HepG2 (cell line): Measurements from ENCODE around the gene KAT2A. TPM values are rescaled to one million over a fixed set of nuclear protein-coding genes. Genes with fewer than 3 reads are reported as not detected.
"Not testable (repeated sequence)": the region's sequence is repeated elsewhere in the genome, so short reads cannot be mapped to it uniquely, and the experiment has no call there.

Experiments
- ATAC-seq: fragments of 200-7000 bp; cut with Tn5 transposase; 3 replicates; pipeline ENCODE4 v1.9.1; 2020; ENCODE audit warnings: mild to moderate bottlenecking, moderate library complexity
- BruUV-seq: library from RNA; stranded (reverse); fragments of 400-500 nt; replicated peaks from 2 replicates; lab custom pipeline; 2021; lab: Mats Ljungman, UMichigan
- CTCF ChIA-PET: fragments of 300-600 bp; formaldehyde crosslinking; extraction: SDS; loops from one replicate; lab custom pipeline; 2021; ENCODE audit warnings: low total read pairs, inconsistent platforms, low intra/inter-chr PET ratio; lab: Yijun Ruan, JAX
- POLR2A ChIA-PET: fragments of 350-600 bp; sonication (Branson Sonifier 250); formaldehyde crosslinking; loops from one replicate; lab custom pipeline; 2020; ENCODE audit warnings: antibody characterized with exemption, inconsistent platforms; lab: Yijun Ruan, JAX
- DNase-seq: peaks from one replicate; pipeline ENCODE4 v3.0.0-alpha.2; 2015; ENCODE audit warnings: low spot score
- FAIRE-seq: peaks from 3 replicates; lab custom pipeline; 2011; peaks lifted over from hg19 to GRCh38; lab: Jason Lieb, UNC
- H2AFZ ChIP-seq: one replicate; pipeline ENCODE4 v1.6.1; 2011; ENCODE audit warnings: low read length, inconsistent platforms
- H3K27ac ChIP-seq: fragments of 300-600 bp; 3 replicates; pipeline ENCODE4 v1.8.0; 2011; ENCODE audit warnings: mixed run types, mild to moderate bottlenecking, mixed read lengths, low read length, inconsistent platforms; ENCODE audit not compliant: insufficient read depth; ENCODE audit errors: extremely low read length
- H3K27me3 ChIP-seq, 2 experiments: fragments of 200-600 bp in 1 of 2; 2 replicates in 1 of 2; 3 replicates in 1 of 2; pipeline versions ENCODE4 v1.6.0 to v1.8.0; 2011; ENCODE audit warnings: low read length in 2 of 2, mild to moderate bottlenecking in 2 of 2, moderate library complexity in 2 of 2, inconsistent platforms in 1 of 2; ENCODE audit not compliant: insufficient read depth in 2 of 2, control insufficient read depth in 1 of 2
- H3K36me3 ChIP-seq, 2 experiments: fragments of 200-600 bp in 1 of 2; replicated peaks in 1 of 2; 2 replicates in 1 of 2; 3 replicates in 1 of 2; pipeline versions ENCODE4 v1.5.1 to v1.8.0; 2011; ENCODE audit warnings: low read length in 2 of 2, inconsistent platforms in 1 of 2; ENCODE audit not compliant: insufficient read depth in 2 of 2, control insufficient read depth in 1 of 2
- H3K4me1 ChIP-seq: 2 replicates; pipeline ENCODE4 v1.5.1; 2012; ENCODE audit warnings: low read length, inconsistent platforms; ENCODE audit not compliant: insufficient read depth
- H3K4me2 ChIP-seq: 2 replicates; pipeline ENCODE4 v1.6.0; 2011; ENCODE audit warnings: low read depth, low read length, inconsistent platforms
- H3K4me3 ChIP-seq, 3 experiments: fragments of 200-600 bp in 1 of 3; sonication (generic), shearing (Covaris generic) in 1 of 3; replicated peaks in 1 of 3; 2 replicates each; pipeline ENCODE4 v1.5.1; 2011 to 2016; ENCODE audit warnings: low read length in 3 of 3, inconsistent platforms in 2 of 3, low read depth in 2 of 3, mild to moderate bottlenecking in 2 of 3, control low read depth in 1 of 3, mixed read lengths in 1 of 3; ENCODE audit not compliant: insufficient read depth in 1 of 3
- H3K79me2 ChIP-seq: one replicate; pipeline ENCODE4 v1.6.1; 2011; ENCODE audit warnings: low read length, inconsistent platforms; ENCODE audit not compliant: insufficient read depth
- H3K9ac ChIP-seq: 2 replicates; pipeline ENCODE4 v1.6.0; 2011; ENCODE audit warnings: mild to moderate bottlenecking, low read depth, low read length, inconsistent platforms; ENCODE audit not compliant: insufficient read depth
- H3K9me3 ChIP-seq: 2 replicates; pipeline ENCODE4 v1.5.1; 2012; ENCODE audit warnings: mild to moderate bottlenecking, low read length
- H4K20me1 ChIP-seq: 2 replicates; pipeline ENCODE4 v1.6.0; 2011; ENCODE audit warnings: inconsistent platforms, mild to moderate bottlenecking, low read length, moderate library complexity; ENCODE audit not compliant: insufficient read depth
- CEBPB ChIP-seq: IDR thresholded peaks from 2 replicates; pipeline ENCODE4 v1.6.1; 2011; ENCODE audit warnings: low read depth, low read length, improper control_type of control experiment, borderline replicate concordance
- CEBPG ChIP-seq: IDR thresholded peaks from 2 replicates; pipeline ENCODE4 v1.6.1; 2016
- IRF2 ChIP-seq: IDR thresholded peaks from 2 replicates; pipeline ENCODE4 v1.6.1; 2018; ENCODE audit warnings: missing genetic modification reagents, missing compliant biosample characterization
- RXRB ChIP-seq: IDR thresholded peaks from 2 replicates; pipeline ENCODE4 v1.6.1; 2016; ENCODE audit warnings: borderline replicate concordance, missing genetic modification reagents, missing compliant biosample characterization
- ZNF121 ChIP-seq: sonication (generic); formaldehyde crosslinking; IDR thresholded peaks from 2 replicates; pipeline ENCODE4 v1.5.0; 2020; ENCODE audit warnings: mild to moderate bottlenecking, missing genetic modification reagents
- WGBS: methylation state at CpG from one replicate; pipeline ENCODE4 v1.1.6; 2017; ENCODE audit warnings: low lambda C conversion rate; 5-methylcytosine and 5-hydroxymethylcytosine counted together
- in situ Hi-C: cut with HindIII; loops from 2 replicates; pipeline ENCODE4 v1.10.0; 2017; ENCODE audit warnings: low pct_unique_long_range_greater_than_20kb; ENCODE audit not compliant: extremely low pct_ligation_motif_present
- intact Hi-C: fragments of 100-400 bp; cut with micrococcal nuclease; formaldehyde crosslinking; loops from one replicate; pipeline ENCODE4 v1.10.0; 2022; ENCODE audit not compliant: unreplicated experiment
- polyA plus RNA-seq, 8 experiments: library from polyadenylated mRNA; depleted of rRNA in 3 of 8; stranded (reverse) in 7 of 8; unstranded in 1 of 8; fragments of >200 nt; fragmentation: Illumina TruSeq in 4 of 8; extraction: Trizol in 4 of 8; gene quantifications; 2 replicates each; pipeline versions ENCODE4 v1.2.1 to v1.2.3, GENCODE V29; 2011 to 2016; ENCODE audit warnings: low read depth in 4 of 8, missing spikeins in 1 of 8, mixed read lengths in 1 of 8; ENCODE audit not compliant: insufficient read depth in 1 of 8
- total RNA-seq, 5 experiments: library from RNA; depleted of rRNA; stranded (reverse); fragments of >200 nt; fragmentation: Illumina TruSeq; extraction: Trizol; gene quantifications; 2 replicates each; pipeline ENCODE4 v1.2.3, GENCODE V29; 2016; ENCODE audit warnings: low read depth in 1 of 5
- TF ChIP-seq, protein P1 (sequence below): sonication (generic); formaldehyde crosslinking; IDR thresholded peaks from 2 replicates; pipeline ENCODE4 v1.4.0; 2020; ENCODE audit warnings: missing genetic modification reagents

Gene KAT2A
- total and polyA plus RNA-seq, 2 of the 13 experiments (the other 11 are each of a cell fraction or from before 2014, with no cell fraction given) = 29.1 to 90.4 TPM

- TF ChIP-seq RXRB (CRISPR knock-in tag) = no peak
- TF ChIP-seq IRF2 (CRISPR knock-in tag) = no peak
These were observed 20.2 kb upstream of the KAT2A start (continued) for GRCh38 chr17:42141382-42141781.

- CTCF ChIA-PET, ATAC-seq, FAIRE-seq, DNase-seq, H3K4me2 ChIP-seq, H3K27ac ChIP-seq, H3K9ac ChIP-seq, BruUV-seq, intact Hi-C loops, H2AFZ ChIP-seq, in situ Hi-C loops, H3K4me3 ChIP-seq, H3K9me3 ChIP-seq, H3K27me3 ChIP-seq, POLR2A ChIA-PET, H4K20me1 ChIP-seq: not testable (repeated sequence)
- Histone ChIP-seq H3K79me2 (peaks cover 66% of the 10 kb centered on the region), H3K4me1 (peaks cover 35% of the 10 kb centered on the region), H3K36me3 (peaks cover 15 to 38% of the 10 kb centered on the region in 2 experiments)
- TF ChIP-seq ZNF121 (peak; percentile 81), CEBPB (peak; percentile 54; the same call in 1 of the 2 replicates), CEBPG (CRISPR knock-in tag) (peak; percentile 57; the same call in 1 of the 2 replicates)
- TF ChIP-seq, protein P1, sequence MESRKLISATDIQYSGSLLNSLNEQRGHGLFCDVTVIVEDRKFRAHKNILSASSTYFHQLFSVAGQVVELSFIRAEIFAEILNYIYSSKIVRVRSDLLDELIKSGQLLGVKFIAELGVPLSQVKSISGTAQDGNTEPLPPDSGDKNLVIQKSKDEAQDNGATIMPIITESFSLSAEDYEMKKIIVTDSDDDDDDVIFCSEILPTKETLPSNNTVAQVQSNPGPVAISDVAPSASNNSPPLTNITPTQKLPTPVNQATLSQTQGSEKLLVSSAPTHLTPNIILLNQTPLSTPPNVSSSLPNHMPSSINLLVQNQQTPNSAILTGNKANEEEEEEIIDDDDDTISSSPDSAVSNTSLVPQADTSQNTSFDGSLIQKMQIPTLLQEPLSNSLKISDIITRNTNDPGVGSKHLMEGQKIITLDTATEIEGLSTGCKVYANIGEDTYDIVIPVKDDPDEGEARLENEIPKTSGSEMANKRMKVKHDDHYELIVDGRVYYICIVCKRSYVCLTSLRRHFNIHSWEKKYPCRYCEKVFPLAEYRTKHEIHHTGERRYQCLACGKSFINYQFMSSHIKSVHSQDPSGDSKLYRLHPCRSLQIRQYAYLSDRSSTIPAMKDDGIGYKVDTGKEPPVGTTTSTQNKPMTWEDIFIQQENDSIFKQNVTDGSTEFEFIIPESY (CRISPR knock-in tag) = peak; percentile 93
- WGBS = 94% methylated on average over 7 of the region's 7 CpGs
These were observed 19.5 kb upstream of the KAT2A start for GRCh38 chr17:42140690-42141089.
